Measurements from ENCODE around the gene BCAS1. TPM values are rescaled to one million over a fixed set of nuclear protein-coding genes. Genes with fewer than 3 reads are reported as not detected.

BCAS1 gene
- total and polyA plus RNA-seq, 12 donors: 0.03 TPM; not detected in 11

GRCh38 chr20:53897884-53898555 is 172.4 kb downstream of the BCAS1 start:
- DNase-seq: peak in 1 of 2 donors; percentile 41
- peak; percentile 36 to 68 (median 60) for ATAC-seq
- H3K4me3 ChIP-seq: no peak overlapping the region
- H3K27me3 ChIP-seq: no peaks in the 10 kb centered on the region
- intact Hi-C loops (cut with DNase I): loop anchor here in 1 of 10 donors (1.0 kb wide), 1 partner anchor 70 kb away; no protein-coding TSS in a partner anchor
- peak overlapping the region in 8 of 10 donors; percentile 30 to 85 (median 76) for H3K27ac ChIP-seq
- peaks cover 0 to 49% (median 37%) of the 10 kb centered on the region in 9 donors for H3K4me1 ChIP-seq
- TF ChIP-seq CTCF (IDR thresholded peaks at IDR 0.05): no peak
- 44 to 46% methylated on average over 9 of the region's 9 CpGs for WGBS, 2 donors
- no peaks in the 10 kb centered on the region for H3K9me3 ChIP-seq
- H3K36me3 ChIP-seq: no peaks in the 10 kb centered on the region

GRCh38 chr20:53896647-53897046 is 173.7 kb downstream of the BCAS1 start:
- peaks cover 0 to 46% (median 31%) of the 10 kb centered on the region in 9 donors for H3K4me1 ChIP-seq
- H3K27ac ChIP-seq: no peak overlapping the region
- H3K4me3 ChIP-seq: no peak overlapping the region
- intact Hi-C loops (cut with DNase I): no loop called here
- no peaks in the 10 kb centered on the region for H3K27me3 ChIP-seq
- ATAC-seq (no peak), DNase-seq (no peak)
- peaks cover 0 to 1% (median 0%) of the 10 kb centered on the region in 11 donors for H3K9me3 ChIP-seq
- H3K36me3 ChIP-seq: no peaks in the 10 kb centered on the region
- TF ChIP-seq CTCF (IDR thresholded peaks at IDR 0.05): no peak
- 94 to 96% methylated on average over 4 of the region's 4 CpGs for WGBS, 2 donors

GRCh38 chr20:53896041-53896440 is 174.4 kb downstream of the BCAS1 start:
- no peak overlapping the region for H3K4me3 ChIP-seq
- DNase-seq (no peak), ATAC-seq (no peak)
- no peak overlapping the region for H3K27ac ChIP-seq
- no peaks in the 10 kb centered on the region for H3K36me3 ChIP-seq
- H3K4me1 ChIP-seq: peaks cover 0 to 45% (median 25%) of the 10 kb centered on the region in 9 donors
- 96 to 97% methylated on average over 7 of the region's 7 CpGs for WGBS, 2 donors
- TF ChIP-seq CTCF (IDR thresholded peaks at IDR 0.05): no peak
- intact Hi-C loops (cut with DNase I): no loop called here
- H3K27me3 ChIP-seq: no peaks in the 10 kb centered on the region
- peaks cover 0 to 7% (median 0%) of the 10 kb centered on the region in 11 donors for H3K9me3 ChIP-seq

GRCh38 chr20:53895385-53895755 is 175.0 kb downstream of the BCAS1 start:
- ATAC-seq: no peak
- peaks cover 0 to 11% (median 0%) of the 10 kb centered on the region in 11 donors for H3K9me3 ChIP-seq
- intact Hi-C loops (cut with DNase I): no loop called here
- no peak overlapping the region for H3K4me3 ChIP-seq
- TF ChIP-seq CTCF (IDR thresholded peaks at IDR 0.05): no peak
- no peak overlapping the region for H3K27ac ChIP-seq
- 95% methylated on average over 4 of the region's 4 CpGs for WGBS, 2 donors
- no peaks in the 10 kb centered on the region for H3K36me3 ChIP-seq
- no peak for DNase-seq
- peaks cover 0 to 44% (median 20%) of the 10 kb centered on the region in 9 donors for H3K4me1 ChIP-seq
- H3K27me3 ChIP-seq: no peaks in the 10 kb centered on the region
